Measurements from ENCODE around the gene KIAA1217.
A peak's percentile ranks its signal among the peaks of the same experiment; 100 is the strongest.

Gene KIAA1217

GRCh38 chr10:24207781-24208611 is 942 bp upstream of the KIAA1217 start:
- no peaks in the 10 kb centered on the region for H4K20me1 ChIP-seq (ENCODE audit: insufficient read depth, low read length)
- TF ChIP-seq EZH2phosphoT487 (IDR thresholded peaks at IDR 0.05; ENCODE audit: low read depth) (no peak), CTCF (IDR thresholded peaks at IDR 0.05; ENCODE audit: low read depth, low read length) (no peak)
- peak overlapping the region; percentile 82 for H3K27ac ChIP-seq (ENCODE audit: low read length)
- H3K4me1 ChIP-seq (ENCODE audit: low read length) = peaks cover 39% of the 10 kb centered on the region
- H3K27me3 ChIP-seq (ENCODE audit: low read depth, low read length) = no peaks in the 10 kb centered on the region
- peak overlapping the region; percentile 69 for H2AFZ ChIP-seq (ENCODE audit: low read depth, low read length)
- peak overlapping the region; percentile 77 for H3K4me3 ChIP-seq (ENCODE audit: low read length)
- H3K79me2 ChIP-seq (ENCODE audit: low read length) = peaks cover 3% of the 10 kb centered on the region; the same call in 1 of the 2 replicates
- H3K9me3 ChIP-seq (ENCODE audit: insufficient read depth, low read length) = no peaks in the 10 kb centered on the region
- H3K9ac ChIP-seq (ENCODE audit: low read length) = peak overlapping the region; percentile 69
- H3K4me2 ChIP-seq (ENCODE audit: low read length) = peak overlapping the region; percentile 75
- no peaks in the 10 kb centered on the region for H3K36me3 ChIP-seq (replicated peaks; ENCODE audit: low read depth, low read length)

GRCh38 chr10:24209432-24209771 is 464 bp downstream of the KIAA1217 start:
- H2AFZ ChIP-seq (ENCODE audit: low read depth, low read length) = peak overlapping the region; percentile 69; the same call in 1 of the 2 replicates
- peak overlapping the region; percentile 82 for H3K27ac ChIP-seq (ENCODE audit: low read length)
- peak overlapping the region; percentile 69 for H3K9ac ChIP-seq (ENCODE audit: low read length)
- H3K9me3 ChIP-seq (ENCODE audit: insufficient read depth, low read length) = no peaks in the 10 kb centered on the region
- H3K36me3 ChIP-seq (replicated peaks; ENCODE audit: low read depth, low read length) = no peaks in the 10 kb centered on the region
- TF ChIP-seq EZH2phosphoT487 (IDR thresholded peaks at IDR 0.05; ENCODE audit: low read depth) (no peak), CTCF (IDR thresholded peaks at IDR 0.05; ENCODE audit: low read depth, low read length) (no peak)
- peaks cover 39% of the 10 kb centered on the region for H3K4me1 ChIP-seq (ENCODE audit: low read length)
- peak overlapping the region; percentile 75 for H3K4me2 ChIP-seq (ENCODE audit: low read length)
- no peaks in the 10 kb centered on the region for H3K27me3 ChIP-seq (ENCODE audit: low read depth, low read length)
- H3K79me2 ChIP-seq (ENCODE audit: low read length) = peaks cover 3% of the 10 kb centered on the region; the same call in 1 of the 2 replicates
- peak overlapping the region; percentile 77 for H3K4me3 ChIP-seq (ENCODE audit: low read length)
- no peaks in the 10 kb centered on the region for H4K20me1 ChIP-seq (ENCODE audit: insufficient read depth, low read length)

GRCh38 chr10:24209946-24210491 is 1.1 kb downstream of the KIAA1217 start:
- no peaks in the 10 kb centered on the region for H4K20me1 ChIP-seq (ENCODE audit: insufficient read depth, low read length)
- H2AFZ ChIP-seq (ENCODE audit: low read depth, low read length) = no peak overlapping the region
- peaks cover 39% of the 10 kb centered on the region for H3K4me1 ChIP-seq (ENCODE audit: low read length)
- peaks cover 3% of the 10 kb centered on the region; the same call in 1 of the 2 replicates for H3K79me2 ChIP-seq (ENCODE audit: low read length)
- no peaks in the 10 kb centered on the region for H3K9me3 ChIP-seq (ENCODE audit: insufficient read depth, low read length)
- peak overlapping the region; percentile 69 for H3K9ac ChIP-seq (ENCODE audit: low read length)
- H3K27ac ChIP-seq (ENCODE audit: low read length) = peak overlapping the region; percentile 82
- no peaks in the 10 kb centered on the region for H3K36me3 ChIP-seq (replicated peaks; ENCODE audit: low read depth, low read length)
- H3K27me3 ChIP-seq (ENCODE audit: low read depth, low read length) = no peaks in the 10 kb centered on the region
- peak overlapping the region; percentile 75 for H3K4me2 ChIP-seq (ENCODE audit: low read length)
- no peak for TF ChIP-seq EZH2phosphoT487 (IDR thresholded peaks at IDR 0.05; ENCODE audit: low read depth)
- TF ChIP-seq CTCF (IDR thresholded peaks at IDR 0.05; ENCODE audit: low read depth, low read length) = no peak
- H3K4me3 ChIP-seq (ENCODE audit: low read length) = peak overlapping the region; percentile 77

GRCh38 chr10:24210501-24210900 is 1.6 kb downstream of the KIAA1217 start:
- Histone ChIP-seq H3K27me3 (ENCODE audit: low read depth, low read length) (no peaks in the 10 kb centered on the region), H3K9ac (ENCODE audit: low read length) (0 out of 2 replicates have a peak overlapping the region, but pooled peaks have one; percentile 25), H3K36me3 (replicated peaks; ENCODE audit: low read depth, low read length) (no peaks in the 10 kb centered on the region), H4K20me1 (ENCODE audit: insufficient read depth, low read length) (no peaks in the 10 kb centered on the region; the same call in 1 of the 2 replicates), H3K9me3 (ENCODE audit: insufficient read depth, low read length) (no peaks in the 10 kb centered on the region), H3K27ac (ENCODE audit: low read length) (peak overlapping the region; percentile 82), H2AFZ (ENCODE audit: low read depth, low read length) (no peak overlapping the region), H3K79me2 (ENCODE audit: low read length) (peaks cover 3% of the 10 kb centered on the region; the same call in 1 of the 2 replicates), H3K4me2 (ENCODE audit: low read length) (peak overlapping the region; percentile 75), H3K4me1 (ENCODE audit: low read length) (peaks cover 39% of the 10 kb centered on the region), H3K4me3 (ENCODE audit: low read length) (peak overlapping the region; percentile 77)
- no peak for TF ChIP-seq CTCF (IDR thresholded peaks at IDR 0.05; ENCODE audit: low read depth, low read length)
- TF ChIP-seq EZH2phosphoT487 (IDR thresholded peaks at IDR 0.05; ENCODE audit: low read depth) = no peak
